GM18861 (cell line): ENCODE measurements around the gene EVC2.

Source experiments
- ATAC-seq: cut with Tn5 transposase; IDR thresholded peaks from one replicate; pipeline ENCODE4 v1.9.1; 2021; ENCODE audit not compliant: unreplicated experiment

The EVC2 gene

DNA sequence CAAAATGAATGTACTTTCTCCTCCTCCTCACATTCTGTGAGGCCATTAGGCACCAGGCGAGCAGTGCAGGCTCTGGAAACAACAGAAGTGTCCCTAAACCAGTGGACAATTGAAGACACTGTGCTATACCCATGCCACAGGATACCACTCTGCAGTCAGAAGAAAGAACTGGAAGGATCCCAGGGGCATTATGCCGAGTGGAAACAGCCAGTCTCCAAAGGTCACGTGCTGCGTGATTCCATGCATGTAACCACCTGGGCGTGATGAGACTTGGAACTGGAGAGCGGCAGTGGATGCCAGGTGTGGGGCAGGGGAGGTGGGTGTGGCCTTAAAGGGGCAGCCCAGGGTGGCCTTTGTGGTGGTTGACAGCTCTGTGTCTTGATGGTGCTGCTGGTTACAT is 139.4 kb downstream of the EVC2 start:
- ATAC-seq: no peak

DNA sequence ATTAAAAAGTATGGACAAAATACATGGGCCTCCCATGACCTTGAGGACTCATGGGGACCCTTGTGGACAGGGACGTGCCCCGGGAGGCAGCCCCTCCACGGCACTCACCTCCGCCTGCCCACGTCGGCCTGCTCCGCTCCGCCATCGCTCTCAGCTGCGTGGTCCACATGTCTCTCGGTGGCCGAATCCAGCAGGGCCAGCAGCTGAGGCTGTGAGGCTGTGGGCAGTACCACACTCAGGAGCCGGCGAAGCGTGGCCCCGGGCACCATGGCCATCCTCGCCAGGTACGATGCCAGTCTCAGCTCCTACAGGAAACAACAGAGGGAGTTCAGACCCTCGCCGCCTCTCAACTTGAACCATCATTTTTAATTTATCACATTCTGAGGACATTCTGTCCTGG is 140.0 kb downstream of the EVC2 start:
- ATAC-seq: no peak

- ATAC-seq: no peak
Observed at GRCh38 chr4:5566991-5567390, 141.4 kb downstream of the EVC2 start.

DNA sequence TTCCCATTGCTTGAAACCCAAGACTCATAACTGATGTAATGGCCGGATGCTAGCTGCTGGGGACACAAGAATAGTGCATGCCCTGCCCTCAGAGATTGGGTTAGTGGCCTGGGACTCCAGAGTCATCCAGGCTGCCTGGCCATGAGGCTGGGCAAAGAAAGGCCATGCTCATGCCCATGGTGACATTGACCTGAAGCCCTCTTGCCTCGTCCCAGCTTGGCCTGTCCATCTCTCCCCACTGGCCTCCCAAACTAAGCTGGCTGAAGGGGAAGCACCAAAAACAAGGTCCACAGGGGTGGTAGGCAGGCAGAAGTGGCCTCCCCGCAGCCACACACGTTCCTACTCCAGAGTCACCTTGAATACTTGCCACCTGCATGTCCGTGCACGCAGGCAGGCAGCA is 141.8 kb downstream of the EVC2 start:
- ATAC-seq: no peak

- ATAC-seq: no peak
Observed at GRCh38 chr4:5563856-5564255, 144.5 kb downstream of the EVC2 start.

DNA sequence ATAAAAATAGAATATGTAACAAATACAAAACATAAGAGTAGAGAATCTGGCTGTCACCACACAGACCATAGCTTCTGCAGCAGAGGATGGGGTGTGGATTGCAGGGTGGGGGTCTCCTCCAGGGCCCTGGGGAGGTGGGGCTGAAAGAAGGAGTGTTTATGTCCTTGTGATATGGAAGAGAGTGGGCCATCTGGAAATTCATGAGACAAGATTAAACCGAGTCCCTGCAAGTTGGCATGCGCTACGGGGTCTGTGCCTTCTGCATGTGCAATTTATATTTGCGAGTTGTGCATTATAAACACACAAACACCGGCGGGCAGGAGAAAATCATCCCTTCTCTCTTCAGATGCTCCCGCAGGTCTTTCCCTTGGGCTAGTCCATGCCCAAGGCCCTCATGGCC is 145.9 kb downstream of the EVC2 start:
- no peak for ATAC-seq

- ATAC-seq: no peak
Observed at GRCh38 chr4:5561286-5561685, 147.1 kb downstream of the EVC2 start.

GRCh38 chr4:5558502-5558901 is 149.9 kb downstream of the EVC2 start:
- no peak for ATAC-seq

DNA sequence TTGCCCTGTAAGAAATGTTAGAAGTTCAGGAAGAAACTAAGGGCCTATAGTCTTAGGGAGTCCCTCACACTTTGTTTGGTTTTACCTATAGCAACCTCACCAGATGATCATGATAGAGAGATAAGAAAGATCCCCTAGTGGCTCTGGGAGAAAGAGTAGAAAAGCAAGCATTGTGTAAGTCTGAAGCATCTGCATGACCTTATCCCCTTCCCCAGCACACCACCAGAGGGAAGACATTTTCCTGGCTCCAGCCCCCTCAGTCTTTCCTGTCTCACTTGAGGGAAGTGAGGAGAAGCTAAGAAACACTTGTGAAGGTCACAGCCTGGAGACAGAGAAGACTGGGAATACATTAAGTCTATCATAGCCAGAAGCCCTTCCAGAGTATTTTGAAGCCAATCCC is 154.0 kb downstream of the EVC2 start:
- ATAC-seq: no peak

- ATAC-seq: no peak
Observed at GRCh38 chr4:5553801-5554200, 154.6 kb downstream of the EVC2 start.

DNA sequence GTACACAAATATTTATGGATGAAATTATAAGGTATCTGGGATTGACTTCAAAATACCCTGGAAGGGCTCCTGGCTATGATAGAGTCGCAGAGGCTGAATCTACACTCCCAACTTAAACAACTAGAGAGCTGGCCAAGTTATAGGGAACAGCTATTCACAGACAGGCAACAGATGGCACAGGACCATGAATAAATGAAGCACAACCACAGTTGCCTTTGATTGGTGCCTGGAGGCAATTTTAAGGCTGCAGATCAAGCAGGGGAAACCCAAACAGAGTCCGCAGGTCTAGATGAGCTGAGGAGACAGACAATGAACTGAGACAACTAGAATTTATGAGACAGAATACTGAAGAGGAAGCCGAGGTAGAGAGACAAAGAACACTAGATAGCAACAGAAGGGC is 155.9 kb downstream of the EVC2 start:
- no peak for ATAC-seq

DNA sequence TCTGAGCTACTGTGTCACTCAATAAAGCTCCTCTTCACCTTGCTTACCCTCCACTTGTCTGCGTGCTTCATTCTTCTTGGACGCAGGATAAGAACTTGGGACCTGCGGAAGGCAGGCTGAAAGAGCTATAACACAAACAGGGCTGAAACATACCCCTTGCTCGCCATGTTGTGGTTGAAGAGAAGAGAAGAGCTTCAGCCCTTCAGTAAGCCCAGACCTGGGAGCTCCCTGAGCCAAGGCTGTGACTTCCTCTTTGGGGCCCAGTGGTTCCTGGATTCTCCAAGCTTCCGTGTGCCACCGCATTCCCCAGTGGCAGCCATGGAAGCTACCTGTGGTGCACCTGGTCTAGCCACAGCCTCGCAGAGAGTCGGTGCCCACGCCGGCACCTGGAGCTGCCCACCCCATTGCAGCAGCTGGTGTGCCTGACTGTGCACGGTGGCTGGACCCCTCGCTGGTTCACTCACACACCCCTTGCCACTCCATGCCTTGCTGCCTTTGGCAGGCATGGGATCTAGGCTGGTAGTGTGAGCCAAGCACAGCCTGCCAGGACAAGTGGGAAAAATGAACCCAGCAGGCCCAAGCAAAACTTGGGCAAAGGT is 160.6 kb downstream of the EVC2 start:
- ATAC-seq: no peak

DNA sequence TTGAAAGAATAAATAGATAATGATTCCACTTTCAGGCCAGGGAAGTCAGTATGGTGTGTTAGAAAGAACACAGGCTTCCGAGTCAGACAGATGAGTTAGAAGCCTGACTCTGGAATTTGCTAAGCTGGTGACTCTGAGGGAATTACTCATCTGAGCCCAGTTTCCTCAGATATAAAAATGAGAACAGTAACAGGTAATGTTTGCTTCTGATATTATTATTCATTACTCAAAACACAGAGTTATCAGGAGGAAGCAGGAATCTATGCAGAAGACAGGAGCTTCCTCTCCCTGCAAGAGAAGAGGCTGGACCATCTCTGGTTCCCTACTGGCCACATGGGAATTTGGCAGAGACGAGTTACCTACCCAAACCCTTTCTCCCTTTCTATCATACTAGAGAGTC is 163.1 kb downstream of the EVC2 start:
- ATAC-seq: no peak

DNA sequence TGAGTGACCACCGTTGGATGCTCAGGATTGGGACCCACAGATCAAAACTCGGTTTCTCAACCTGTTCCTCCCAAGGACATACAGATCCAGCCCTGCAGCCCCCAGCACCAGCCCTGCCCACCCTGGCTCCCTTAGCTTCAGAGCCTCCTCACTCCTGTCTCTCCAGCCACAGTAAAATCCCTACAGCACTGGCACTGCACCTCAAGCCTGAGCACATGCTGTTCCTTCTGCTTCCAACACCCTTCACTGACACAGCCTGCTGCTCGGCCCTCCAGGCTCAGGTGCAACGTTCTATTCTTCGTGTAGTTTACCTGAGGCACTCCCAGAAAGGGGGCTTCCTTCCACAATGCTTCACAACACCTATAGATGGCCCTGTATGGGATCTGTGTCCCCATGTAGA is 163.6 kb downstream of the EVC2 start:
- no peak for ATAC-seq

DNA sequence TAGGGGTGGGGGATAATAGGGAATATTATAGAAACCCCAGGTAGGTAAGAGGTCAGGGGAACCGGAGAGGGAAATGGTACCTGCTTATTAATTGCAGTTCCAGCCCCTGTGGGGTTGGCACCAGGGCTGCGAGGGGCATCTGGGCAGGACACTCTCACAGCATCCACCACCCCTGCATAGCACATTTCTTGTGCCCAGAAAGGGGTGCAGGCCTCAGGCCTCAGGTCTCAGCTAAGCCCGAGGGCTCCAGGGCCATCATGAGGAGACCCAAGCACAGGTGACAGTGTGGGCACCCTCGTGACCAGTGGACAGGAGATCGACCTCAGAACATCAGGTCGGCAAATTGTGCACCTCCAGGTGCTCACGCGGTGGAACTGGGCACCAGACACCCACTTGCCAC is 164.7 kb downstream of the EVC2 start:
- ATAC-seq: no peak

DNA sequence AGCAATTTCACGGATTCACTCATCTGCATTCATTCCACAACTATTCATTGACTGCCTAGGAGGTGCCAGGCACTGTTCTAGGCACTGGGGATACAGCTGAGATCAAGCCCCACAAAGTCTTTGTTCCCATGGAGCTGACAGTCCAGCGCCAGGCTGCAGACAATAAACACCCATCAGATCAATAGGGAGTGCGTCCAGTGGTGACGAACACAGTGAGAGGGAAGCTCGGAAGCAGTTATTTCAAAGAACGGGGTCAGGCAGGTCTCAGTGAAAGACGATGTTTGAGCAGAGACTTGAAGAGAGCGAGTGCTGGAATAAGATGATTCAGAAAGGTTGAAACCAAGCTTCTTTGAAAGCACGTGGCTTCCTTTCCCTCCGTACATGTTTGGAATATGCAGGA is 167.2 kb downstream of the EVC2 start:
- ATAC-seq: no peak

DNA sequence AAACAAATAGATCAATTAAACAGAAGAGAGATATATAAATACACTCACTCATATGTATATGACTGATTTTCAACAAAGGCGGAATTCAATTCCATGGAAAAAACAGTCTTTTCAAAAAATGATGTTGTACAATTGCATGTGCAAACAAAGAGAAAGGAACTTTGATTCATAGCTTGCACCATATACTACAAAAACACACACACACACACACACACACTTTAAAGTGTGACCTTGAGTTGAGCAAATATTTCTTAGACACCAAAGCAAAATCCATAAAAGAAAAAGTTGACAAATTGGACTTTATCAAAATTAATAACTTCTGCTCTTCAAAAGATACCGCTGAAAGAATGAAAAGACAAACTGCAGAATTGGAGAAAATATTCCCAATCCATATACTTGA is 168.8 kb downstream of the EVC2 start:
- ATAC-seq: no peak

DNA sequence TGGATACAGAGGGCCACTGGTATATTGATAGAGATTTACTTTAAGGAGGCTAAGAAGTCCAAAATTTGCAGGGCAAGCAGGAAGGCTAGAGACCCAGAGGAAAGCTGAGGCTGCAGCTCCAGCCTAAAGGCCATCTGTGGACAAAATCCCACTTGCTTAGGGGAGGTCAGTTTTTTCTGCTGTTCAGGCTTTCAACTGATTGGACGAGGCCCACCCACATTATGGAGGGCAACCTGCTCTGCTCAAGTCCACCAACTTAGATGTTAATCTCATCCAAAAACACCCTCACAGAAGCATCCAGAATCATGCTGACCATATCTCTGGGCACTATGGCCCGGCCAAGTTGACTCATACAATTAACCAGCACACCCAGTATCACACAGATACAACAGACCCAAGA is 176.3 kb downstream of the EVC2 start:
- no peak for ATAC-seq

GRCh38 chr4:5528031-5528436 is 180.3 kb downstream of the EVC2 start:
- ATAC-seq: no peak

GRCh38 chr4:5527211-5527610 is 181.1 kb downstream of the EVC2 start:
- no peak for ATAC-seq

GRCh38 chr4:5526080-5526846 is 182.1 kb downstream of the EVC2 start:
- no peak for ATAC-seq

- no peak for ATAC-seq
Observed at GRCh38 chr4:5524446-5525299, 183.7 kb downstream of the EVC2 start.
